ENCODE data around the gene ZNF385C. TPM values are rescaled to one million over a fixed set of nuclear protein-coding genes. Genes with fewer than 3 reads are reported as not detected.

ZNF385C gene
- total and polyA plus RNA-seq, 2 of the 13 experiments (the other 11 are each of a cell fraction or from before 2014, with no cell fraction given), result 2.3 to 6.1 TPM

GRCh38 chr17:42040818-42041217 is 57.5 kb downstream of the ZNF385C start:
- Histone ChIP-seq H3K79me2 (ENCODE audit: insufficient read depth, low read length) (no peaks in the 10 kb centered on the region), H3K36me3 (replicated peaks in 1 of 2; ENCODE audit: control insufficient read depth in 1 of 2, insufficient read depth in 2 of 2, low read length in 2 of 2) (no peaks in the 10 kb centered on the region), H3K27ac (ENCODE audit: extremely low read length, insufficient read depth, low read length) (no peak overlapping the region), H3K9me3 (ENCODE audit: low read length) (no peaks in the 10 kb centered on the region), H2AFZ (ENCODE audit: low read length) (no peak overlapping the region), H3K4me3 (replicated peaks in 1 of 3; ENCODE audit: insufficient read depth in 1 of 3, low read depth in 2 of 3, low read length in 3 of 3) (no peak overlapping the region), H3K9ac (ENCODE audit: insufficient read depth, low read depth, low read length) (no peak overlapping the region), H4K20me1 (ENCODE audit: insufficient read depth, low read length) (no peaks in the 10 kb centered on the region), H3K4me1 (ENCODE audit: insufficient read depth, low read length) (peaks cover 11% of the 10 kb centered on the region; the same call in 1 of the 2 replicates), H3K4me2 (ENCODE audit: low read depth, low read length) (no peak overlapping the region), H3K27me3 (ENCODE audit: control insufficient read depth in 1 of 2, insufficient read depth in 2 of 2, low read length in 2 of 2) (0 out of 5 replicates have a peak, but pooled peaks cover 0 to 4% of the 10 kb centered on the region in 2 experiments)
- POLR2A ChIA-PET, result interaction anchor here (0.8 to 1.4 kb wide), 2 partner anchors 12 to 17 kb away, joined by 3 to 4 read pairs; no protein-coding TSS in a partner anchor
- no peak for FAIRE-seq
- intact Hi-C loops (cut with micrococcal nuclease; ENCODE audit: unreplicated experiment) (no loop called here), in situ Hi-C loops (cut with HindIII; ENCODE audit: extremely low pct_ligation_motif_present, low pct_unique_long_range_greater_than_20kb) (no loop called here)
- CTCF ChIA-PET (ENCODE audit: low intra/inter-chr PET ratio, low total read pairs), result no interaction called here
- no peak for DNase-seq (ENCODE audit: low spot score)
- BruUV-seq (replicated peaks), result no TSS peak
- 75% methylated on average over 6 of the region's 10 CpGs for WGBS (ENCODE audit: low lambda C conversion rate)
- TF ChIP-seq USF2 (IDR thresholded peaks at IDR 0.05; ENCODE audit: low read depth, low read length), result no peak
- no peak for TF ChIP-seq USF2 (CRISPR knock-in tag; IDR thresholded peaks at IDR 0.05; ENCODE audit: borderline replicate concordance)
- peak; percentile 95 for TF ChIP-seq ZNF768 (CRISPR knock-in tag; IDR thresholded peaks at IDR 0.05)
- ATAC-seq, result peak; percentile 62

GRCh38 chr17:42039794-42040763 is 58.2 kb downstream of the ZNF385C start:
- Histone ChIP-seq H3K4me1 (ENCODE audit: insufficient read depth, low read length) (peaks cover 11% of the 10 kb centered on the region; the same call in 1 of the 2 replicates), H3K27me3 (ENCODE audit: control insufficient read depth in 1 of 2, insufficient read depth in 2 of 2, low read length in 2 of 2) (0 out of 5 replicates have a peak, but pooled peaks cover 0 to 4% of the 10 kb centered on the region in 2 experiments), H2AFZ (ENCODE audit: low read length) (no peak overlapping the region), H4K20me1 (ENCODE audit: insufficient read depth, low read length) (no peaks in the 10 kb centered on the region), H3K36me3 (replicated peaks in 1 of 2; ENCODE audit: control insufficient read depth in 1 of 2, insufficient read depth in 2 of 2, low read length in 2 of 2) (no peaks in the 10 kb centered on the region), H3K27ac (ENCODE audit: extremely low read length, insufficient read depth, low read length) (no peak overlapping the region), H3K4me3 (replicated peaks in 1 of 3; ENCODE audit: insufficient read depth in 1 of 3, low read depth in 2 of 3, low read length in 3 of 3) (no peak overlapping the region), H3K9ac (ENCODE audit: insufficient read depth, low read depth, low read length) (no peak overlapping the region), H3K9me3 (ENCODE audit: low read length) (no peaks in the 10 kb centered on the region), H3K79me2 (ENCODE audit: insufficient read depth, low read length) (no peaks in the 10 kb centered on the region), H3K4me2 (ENCODE audit: low read depth, low read length) (no peak overlapping the region)
- ATAC-seq (peak; percentile 33), FAIRE-seq (no peak), DNase-seq (ENCODE audit: low spot score) (no peak)
- CTCF ChIA-PET (ENCODE audit: low intra/inter-chr PET ratio, low total read pairs), result no interaction called here
- WGBS (ENCODE audit: low lambda C conversion rate), result 90% methylated on average over 47 of the region's 77 CpGs
- POLR2A ChIA-PET, result interaction anchor here (0.8 to 1.4 kb wide), 2 partner anchors 11 to 16 kb away, joined by 3 to 4 read pairs; no protein-coding TSS in a partner anchor
- intact Hi-C loops (cut with micrococcal nuclease; ENCODE audit: unreplicated experiment) (no loop called here), in situ Hi-C loops (cut with HindIII; ENCODE audit: extremely low pct_ligation_motif_present, low pct_unique_long_range_greater_than_20kb) (no loop called here)
- TF ChIP-seq PHF20 (CRISPR knock-in tag; IDR thresholded peaks at IDR 0.05) (no peak), CSRNP2 (CRISPR knock-in tag; conservative IDR thresholded peaks at IDR 0.05; ENCODE audit: low read depth) (no peak), GPN1 (CRISPR knock-in tag; IDR thresholded peaks at IDR 0.05; ENCODE audit: borderline replicate concordance) (no peak), NR3C1 (CRISPR knock-in tag; IDR thresholded peaks at IDR 0.05) (no peak), ZKSCAN1 (IDR thresholded peaks at IDR 0.05; ENCODE audit: low read length) (no peak), ZNF891 (CRISPR knock-in tag; IDR thresholded peaks at IDR 0.05) (no peak), ZNF569 (CRISPR knock-in tag; IDR thresholded peaks at IDR 0.05; ENCODE audit: borderline replicate concordance) (no peak)
- BruUV-seq (replicated peaks), result no TSS peak
